ENCODE results near the gene WNT7B.
"Not testable (repeated sequence)": the region's sequence is repeated elsewhere in the genome, so short reads cannot be mapped to it uniquely, and the experiment has no call there.

The WNT7B gene

DNA sequence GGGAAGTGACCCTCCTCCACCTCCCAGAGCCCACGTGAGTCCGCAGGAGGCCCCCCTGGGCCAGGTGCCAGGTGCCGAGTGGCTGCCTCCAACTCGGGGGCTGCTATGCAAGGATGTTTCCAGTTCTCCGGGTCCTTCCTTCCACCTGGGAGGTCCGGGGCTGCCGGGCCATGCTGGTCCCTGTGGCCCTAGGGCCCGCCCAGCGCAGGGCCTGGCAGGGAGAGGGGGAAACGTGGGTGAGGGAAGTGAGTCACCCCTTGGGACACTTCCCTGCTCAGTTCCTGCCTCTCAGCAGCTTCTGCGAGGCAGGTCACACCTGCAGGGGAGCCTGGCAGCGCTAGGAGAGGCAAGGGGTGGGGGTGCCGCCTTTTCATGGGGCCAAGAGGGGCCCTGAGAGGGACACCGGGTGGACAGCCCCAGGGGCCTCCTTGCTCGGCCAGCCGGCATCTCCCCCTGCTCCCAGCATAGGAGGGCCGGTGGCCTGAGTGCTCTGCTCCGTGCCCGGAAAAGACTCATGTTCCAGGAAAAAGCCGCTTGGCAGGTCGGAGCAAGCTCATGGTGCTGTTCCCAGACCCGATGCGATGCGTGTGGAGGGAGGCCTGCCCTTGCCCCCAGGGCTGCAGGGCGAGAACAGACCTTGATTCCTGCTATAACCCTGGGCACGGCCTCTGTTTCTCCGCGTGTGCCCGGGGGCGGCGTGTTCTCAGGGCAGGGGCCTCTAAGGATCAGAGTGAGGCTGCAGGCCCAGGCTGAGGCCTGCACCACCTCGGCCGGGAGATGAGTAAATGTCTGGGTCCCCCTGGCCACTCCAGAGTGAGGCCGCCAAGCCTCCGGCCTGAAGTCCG lies 30.3 kb upstream of the WNT7B start:
- in situ Hi-C loops (cut with HindIII; ENCODE audit: low pct_ligation_motif_present, low sequenced_read_pairs), result no loop called here
- DNase-seq, result peak; percentile 35
- H3K36me3 ChIP-seq (replicated peaks), result no peaks in the 10 kb centered on the region
- TF ChIP-seq, protein P1, sequence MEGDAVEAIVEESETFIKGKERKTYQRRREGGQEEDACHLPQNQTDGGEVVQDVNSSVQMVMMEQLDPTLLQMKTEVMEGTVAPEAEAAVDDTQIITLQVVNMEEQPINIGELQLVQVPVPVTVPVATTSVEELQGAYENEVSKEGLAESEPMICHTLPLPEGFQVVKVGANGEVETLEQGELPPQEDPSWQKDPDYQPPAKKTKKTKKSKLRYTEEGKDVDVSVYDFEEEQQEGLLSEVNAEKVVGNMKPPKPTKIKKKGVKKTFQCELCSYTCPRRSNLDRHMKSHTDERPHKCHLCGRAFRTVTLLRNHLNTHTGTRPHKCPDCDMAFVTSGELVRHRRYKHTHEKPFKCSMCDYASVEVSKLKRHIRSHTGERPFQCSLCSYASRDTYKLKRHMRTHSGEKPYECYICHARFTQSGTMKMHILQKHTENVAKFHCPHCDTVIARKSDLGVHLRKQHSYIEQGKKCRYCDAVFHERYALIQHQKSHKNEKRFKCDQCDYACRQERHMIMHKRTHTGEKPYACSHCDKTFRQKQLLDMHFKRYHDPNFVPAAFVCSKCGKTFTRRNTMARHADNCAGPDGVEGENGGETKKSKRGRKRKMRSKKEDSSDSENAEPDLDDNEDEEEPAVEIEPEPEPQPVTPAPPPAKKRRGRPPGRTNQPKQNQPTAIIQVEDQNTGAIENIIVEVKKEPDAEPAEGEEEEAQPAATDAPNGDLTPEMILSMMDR (IDR thresholded peaks at IDR 0.05; ENCODE audit: low read depth, low read length, missing control alignments), result no peak
- peak overlapping the region; percentile 62 for H3K27ac ChIP-seq
- no peaks in the 10 kb centered on the region for H3K27me3 ChIP-seq (replicated peaks)
- H3K4me3 ChIP-seq (ENCODE audit: low read depth, low read length), result no peak overlapping the region

DNA sequence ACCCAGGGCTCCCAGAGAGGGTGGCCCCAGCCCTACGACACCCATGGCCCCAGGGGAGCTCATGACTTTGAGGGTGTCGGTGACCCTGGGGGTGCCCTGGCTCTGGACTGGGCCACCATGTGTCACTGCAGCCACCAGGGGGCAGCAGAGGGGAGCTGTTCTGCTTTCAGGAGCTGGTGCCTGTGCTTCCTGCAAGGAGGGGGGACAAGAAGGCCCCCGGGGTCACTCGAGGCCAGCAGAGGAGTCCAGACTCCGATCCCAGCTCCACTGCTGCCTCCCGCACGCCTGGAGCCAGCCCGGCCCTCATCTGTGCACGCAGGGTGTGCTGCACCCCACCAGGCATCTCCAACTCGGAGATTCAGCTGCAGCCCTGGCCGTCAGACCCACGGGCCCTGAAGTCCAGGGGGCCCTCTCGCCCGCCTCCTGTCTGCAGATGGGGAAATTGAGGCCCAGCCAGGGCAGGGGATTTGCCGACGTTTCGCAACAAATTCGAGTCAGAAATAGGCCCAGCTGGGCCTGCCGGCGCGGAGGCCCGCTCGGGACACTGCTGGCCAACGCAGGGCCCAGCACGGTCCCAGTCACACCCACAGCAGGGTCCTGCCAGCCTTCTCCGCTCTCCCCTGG lies 29.5 kb upstream of the WNT7B start:
- in situ Hi-C loops (cut with HindIII; ENCODE audit: low pct_ligation_motif_present, low sequenced_read_pairs), result no loop called here
- TF ChIP-seq, protein P1 (IDR thresholded peaks at IDR 0.05; ENCODE audit: low read depth, low read length, missing control alignments), result peak; percentile 93
- Histone ChIP-seq H3K36me3 (replicated peaks) (no peaks in the 10 kb centered on the region), H3K4me3 (ENCODE audit: low read depth, low read length) (no peak overlapping the region), H3K27ac (peak overlapping the region; percentile 62), H3K27me3 (replicated peaks) (no peaks in the 10 kb centered on the region)
- DNase-seq, result peak; percentile 76

DNA sequence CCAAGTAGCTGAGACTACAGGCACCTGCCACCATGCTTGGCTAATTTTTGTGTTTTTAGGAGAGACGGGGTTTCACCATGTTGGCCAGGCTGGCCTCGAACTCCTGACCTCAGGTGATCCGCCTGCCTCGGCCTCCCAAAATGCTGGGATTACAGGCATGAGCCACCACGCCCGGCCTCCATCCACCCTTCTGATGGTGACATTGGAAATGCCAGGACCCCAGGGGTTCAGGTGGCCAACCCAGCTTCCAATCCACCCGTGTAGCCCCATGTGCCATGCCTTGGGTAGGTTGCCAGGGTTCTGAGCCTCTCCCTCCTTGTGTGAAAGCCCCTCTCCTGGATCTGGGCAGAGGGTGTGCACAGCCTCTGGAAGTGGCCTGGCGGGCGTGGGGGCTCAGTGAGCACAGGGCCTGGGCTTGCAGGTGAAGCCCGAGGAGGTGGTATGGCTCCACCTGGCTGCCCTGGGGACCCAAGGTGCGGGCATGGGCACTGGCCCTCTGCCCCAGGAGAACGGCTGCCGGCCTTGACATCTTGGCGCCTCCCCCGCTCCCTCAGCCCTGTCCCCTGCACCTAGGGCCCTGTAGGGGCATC lies 28.2 kb upstream of the WNT7B start:
- H3K27me3 ChIP-seq (replicated peaks); in situ Hi-C loops (cut with HindIII; ENCODE audit: low pct_ligation_motif_present, low sequenced_read_pairs); DNase-seq; H3K36me3 ChIP-seq (replicated peaks); H3K4me3 ChIP-seq (ENCODE audit: low read depth, low read length); H3K27ac ChIP-seq: not testable (repeated sequence)

DNA sequence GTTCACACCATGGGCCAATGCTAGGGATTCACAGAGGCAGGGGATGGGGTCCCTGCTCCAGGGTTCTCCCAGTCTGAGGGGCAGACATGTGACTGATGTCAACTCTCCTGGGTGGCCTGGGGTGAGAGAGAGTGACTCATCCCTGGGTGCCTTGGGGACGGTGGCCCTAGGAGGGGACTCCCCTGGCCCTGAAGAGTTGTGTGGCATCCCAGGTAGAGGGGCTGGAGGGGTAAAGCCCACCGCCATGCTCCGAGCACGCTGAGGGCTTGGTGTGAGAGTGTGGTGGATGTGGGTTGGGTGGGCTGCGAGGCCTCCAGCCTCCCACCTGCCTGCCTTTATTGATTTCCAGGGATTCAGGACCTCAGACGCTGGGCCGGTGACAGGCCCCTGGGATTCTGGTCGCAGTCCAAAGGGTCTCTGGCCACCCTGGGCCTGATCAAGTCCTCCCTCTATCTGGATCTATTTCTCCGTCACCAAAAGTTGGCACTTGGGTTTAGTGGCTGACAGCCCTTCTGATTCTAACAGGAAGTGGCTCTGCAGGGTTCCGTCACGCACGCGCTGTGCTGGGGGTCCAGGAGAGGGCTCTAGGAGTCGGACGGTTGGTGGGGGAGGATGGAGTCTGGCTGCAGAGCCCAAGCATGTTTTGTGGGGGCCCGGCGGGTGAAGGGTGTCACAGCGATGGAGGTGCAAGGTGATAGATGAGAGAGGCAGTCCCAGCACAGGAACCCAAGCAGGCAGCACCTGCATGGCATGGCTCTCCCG lies 27.3 kb upstream of the WNT7B start:
- in situ Hi-C loops (cut with HindIII; ENCODE audit: low pct_ligation_motif_present, low sequenced_read_pairs), result no loop called here
- DNase-seq, result no peak
- Histone ChIP-seq H3K27ac (no peak overlapping the region), H3K27me3 (replicated peaks) (no peaks in the 10 kb centered on the region), H3K36me3 (replicated peaks) (no peaks in the 10 kb centered on the region), H3K4me3 (ENCODE audit: low read depth, low read length) (no peak overlapping the region)
- TF ChIP-seq, protein P1 (IDR thresholded peaks at IDR 0.05; ENCODE audit: low read depth, low read length, missing control alignments), result no peak

DNA sequence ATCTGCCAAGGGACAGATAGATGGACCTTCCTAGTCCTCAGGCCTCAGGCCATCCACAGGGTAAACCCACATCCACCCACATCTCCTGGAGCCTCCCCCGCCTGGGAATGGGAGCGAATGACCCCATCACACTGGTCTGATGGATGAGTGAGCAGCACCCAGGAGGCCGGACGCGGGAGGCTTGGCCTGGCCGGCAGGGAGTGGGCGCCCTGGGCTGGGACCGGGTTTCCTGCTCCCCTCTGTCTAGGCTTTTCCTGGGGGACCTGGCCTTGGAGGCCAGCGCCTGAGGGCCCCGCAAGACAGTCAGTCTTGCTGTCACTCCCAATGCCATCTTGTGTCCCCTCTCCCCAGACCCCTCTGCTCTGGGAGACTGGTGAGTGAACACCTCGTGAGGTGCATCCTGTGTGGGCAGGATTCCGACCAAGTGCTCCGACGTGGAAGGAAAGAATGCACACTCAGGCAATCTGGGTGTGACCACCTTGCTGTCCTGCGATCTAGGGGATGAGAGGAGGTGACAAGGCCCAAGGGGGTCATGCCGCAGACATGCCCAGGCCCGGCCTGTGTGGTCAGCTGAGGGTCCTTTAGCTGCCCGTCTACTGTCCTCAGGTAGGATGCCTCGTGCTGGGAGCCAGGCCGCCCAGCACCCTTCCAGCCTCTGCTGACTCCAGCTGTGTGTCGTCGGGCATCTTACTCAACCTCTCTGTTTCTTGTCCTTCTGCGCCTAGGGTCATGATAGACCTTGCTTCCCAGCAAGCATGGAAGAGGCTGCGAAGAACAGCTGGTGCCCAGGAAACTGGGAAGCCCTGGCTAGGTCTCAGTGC lies 26.5 kb upstream of the WNT7B start:
- no peak overlapping the region for H3K4me3 ChIP-seq (ENCODE audit: low read depth, low read length)
- H3K36me3 ChIP-seq (replicated peaks), result no peaks in the 10 kb centered on the region
- no peaks in the 10 kb centered on the region for H3K27me3 ChIP-seq (replicated peaks)
- peak overlapping the region; percentile 3 for H3K27ac ChIP-seq
- in situ Hi-C loops (cut with HindIII; ENCODE audit: low pct_ligation_motif_present, low sequenced_read_pairs), result no loop called here
- no peak for DNase-seq
- TF ChIP-seq, protein P1 (IDR thresholded peaks at IDR 0.05; ENCODE audit: low read depth, low read length, missing control alignments), result no peak

Measured in brain microvascular endothelial cell (primary cell).